HG03097 (cell line): ENCODE data around the gene PAPLN.

Source experiments
- ATAC-seq: cut with Tn5 transposase; IDR thresholded peaks from one replicate; pipeline ENCODE4 v1.9.1; 2021; ENCODE audit not compliant: unreplicated experiment, low FRiP score

PAPLN gene

GRCh38 chr14:73260574-73260973 is 23.3 kb downstream of the PAPLN start:
- ATAC-seq, result no peak

GRCh38 chr14:73261075-73261474 is 23.8 kb downstream of the PAPLN start:
- ATAC-seq, result no peak

- no peak for ATAC-seq
Measured at GRCh38 chr14:73261520-73262426, 24.5 kb downstream of the PAPLN start.

- ATAC-seq, result no peak
Measured at GRCh38 chr14:73262427-73263183, 25.3 kb downstream of the PAPLN start.

GRCh38 chr14:73263606-73264005 is 26.3 kb downstream of the PAPLN start:
- no peak for ATAC-seq

- ATAC-seq, result no peak
Measured at GRCh38 chr14:73264080-73264884, 27.0 kb downstream of the PAPLN start.

GRCh38 chr14:73264885-73265720 is 27.8 kb downstream of the PAPLN start:
- no peak for ATAC-seq

- no peak for ATAC-seq
Measured at GRCh38 chr14:73265721-73266046, 28.4 kb downstream of the PAPLN start.

GRCh38 chr14:73266317-73266716 is 29.0 kb downstream of the PAPLN start:
- ATAC-seq, result no peak

- no peak for ATAC-seq
Measured at GRCh38 chr14:73267474-73267873, 30.2 kb downstream of the PAPLN start.

- peak; percentile 56 for ATAC-seq
Measured at GRCh38 chr14:73269729-73270531, 32.6 kb downstream of the PAPLN start.

- ATAC-seq, result no peak
Measured at GRCh38 chr14:73272393-73272792, 35.1 kb downstream of the PAPLN start.

- ATAC-seq, result no peak
Measured at GRCh38 chr14:73273799-73274198, 36.5 kb downstream of the PAPLN start.

GRCh38 chr14:73276836-73277235 is 39.5 kb downstream of the PAPLN start:
- ATAC-seq, result no peak

GRCh38 chr14:73277376-73277775 is 40.1 kb downstream of the PAPLN start:
- ATAC-seq, result no peak

- no peak for ATAC-seq
Measured at GRCh38 chr14:73280903-73281302, 43.6 kb downstream of the PAPLN start.

GRCh38 chr14:73283608-73284379 is 46.5 kb downstream of the PAPLN start:
- no peak for ATAC-seq

- no peak for ATAC-seq
Measured at GRCh38 chr14:73285979-73286378, 48.7 kb downstream of the PAPLN start.

GRCh38 chr14:73286598-73286997 is 49.3 kb downstream of the PAPLN start:
- ATAC-seq, result no peak
